K562 (cell line): ENCODE data around the gene ODAD2. TPM values are rescaled to one million over a fixed set of nuclear protein-coding genes. Genes with fewer than 3 reads are reported as not detected.

Experiments
- ATAC-seq: fragments of 200-7000 bp; cut with Tn5 transposase; 3 replicates; pipeline ENCODE4 v1.9.1; 2020; ENCODE audit warnings: moderate library complexity
- BruUV-seq: library from RNA; stranded (reverse); fragments of 400-500 nt; replicated peaks from 2 replicates; lab custom pipeline; 2021; lab: Mats Ljungman, UMichigan
- CTCF ChIA-PET: fragments of 300-600 bp; formaldehyde crosslinking; extraction: SDS; loops from one replicate; lab custom pipeline; 2021; ENCODE audit warnings: low intra/inter-chr PET ratio; lab: Yijun Ruan, JAX
- POLR2A ChIA-PET: fragments of 300-600, 350-650 bp; sonication (Branson Sonifier 250); formaldehyde crosslinking; extraction: SDS; loops from one replicate; lab custom pipeline; 2021; ENCODE audit warnings: antibody characterized with exemption, inconsistent platforms; lab: Yijun Ruan, JAX
- DNase-seq, 4 experiments: peaks; one replicate each; pipeline versions ENCODE4 v3.0.0 to v3.0.0-alpha.2; 2011 to 2018; ENCODE audit warnings: low spot score in 3 of 4, mixed read lengths in 3 of 4; ENCODE audit errors: extremely low read depth in 1 of 4
- FAIRE-seq: peaks from 2 replicates; lab custom pipeline; 2011; peaks lifted over from hg19 to GRCh38; lab: Jason Lieb, UNC
- H2AFZ ChIP-seq: 2 replicates; pipeline ENCODE4 v1.6.0; 2011; ENCODE audit warnings: low read depth, low read length, control low read depth, inconsistent platforms
- H3K27ac ChIP-seq: fragments of 200-600 bp; 3 replicates; pipeline ENCODE4 v1.8.0; 2011; ENCODE audit warnings: low read depth, mild to moderate bottlenecking, control low read depth, inconsistent platforms, low read length, moderate library complexity, mixed read lengths; ENCODE audit errors: extremely low read depth
- H3K27me3 ChIP-seq, 2 experiments: fragments of 300-600 bp in 1 of 2; 2 replicates in 1 of 2; 3 replicates in 1 of 2; pipeline versions ENCODE4 v1.6.0 to v1.8.0; 2011; ENCODE audit warnings: inconsistent platforms in 2 of 2, low read length in 2 of 2, mild to moderate bottlenecking in 1 of 2, mixed read lengths in 1 of 2, moderate library complexity in 1 of 2; ENCODE audit not compliant: control insufficient read depth in 2 of 2, insufficient read depth in 2 of 2
- H3K36me3 ChIP-seq: fragments of 300-600 bp; 3 replicates; pipeline ENCODE4 v1.8.0; 2011; ENCODE audit warnings: mild to moderate bottlenecking, low read length, inconsistent platforms; ENCODE audit not compliant: control insufficient read depth, insufficient read depth
- H3K4me1 ChIP-seq, 2 experiments: fragments of 200-600 bp in 1 of 2; replicated peaks in 1 of 2; 2 replicates in 1 of 2; 3 replicates in 1 of 2; pipeline versions ENCODE4 v1.5.1 to v1.8.0; 2011; ENCODE audit warnings: inconsistent platforms in 2 of 2, low read length in 2 of 2, mild to moderate bottlenecking in 1 of 2, mixed read lengths in 1 of 2, moderate library complexity in 1 of 2; ENCODE audit not compliant: control insufficient read depth in 2 of 2, insufficient read depth in 2 of 2
- H3K4me2 ChIP-seq: 2 replicates; pipeline ENCODE4 v1.6.1; 2011; ENCODE audit warnings: low read length, control low read depth, inconsistent platforms, mixed read lengths; ENCODE audit not compliant: insufficient read depth
- H3K4me3 ChIP-seq: fragments of 200-600 bp; sonication (generic), shearing (Covaris generic); 2 replicates; pipeline ENCODE4 v1.5.1; 2016; ENCODE audit warnings: control low read depth, inconsistent platforms
- H3K79me2 ChIP-seq: fragments of 200-600 bp; 3 replicates; pipeline ENCODE4 v1.8.0; 2011; ENCODE audit warnings: low read length, inconsistent platforms; ENCODE audit not compliant: control insufficient read depth, insufficient read depth
- H3K9ac ChIP-seq, 2 experiments: 2 replicates each; pipeline versions ENCODE4 v1.6.0 to v1.6.1; 2011; ENCODE audit warnings: low read depth in 2 of 2, low read length in 2 of 2, control low read depth in 1 of 2, inconsistent platforms in 1 of 2, mild to moderate bottlenecking in 1 of 2, mixed read lengths in 1 of 2; ENCODE audit not compliant: insufficient read depth in 1 of 2
- H3K9me1 ChIP-seq: one replicate; pipeline ENCODE4 v1.6.0; 2011; ENCODE audit warnings: inconsistent platforms, mild to moderate bottlenecking, low read length, moderate library complexity; ENCODE audit not compliant: control insufficient read depth, insufficient read depth
- H3K9me3 ChIP-seq: replicated peaks from 2 replicates; pipeline ENCODE4 v1.5.1; 2011; ENCODE audit warnings: low read depth, low read length, inconsistent platforms; ENCODE audit not compliant: control insufficient read depth, insufficient read depth
- H4K20me1 ChIP-seq: replicated peaks from 2 replicates; pipeline ENCODE4 v1.6.1; 2011; ENCODE audit warnings: low read length, inconsistent platforms, mixed read lengths; ENCODE audit not compliant: control insufficient read depth, insufficient read depth
- CTCF ChIP-seq, 3 experiments: IDR thresholded peaks in 2 of 3; conservative IDR thresholded peaks in 1 of 3; 2 replicates each; pipeline ENCODE4 v1.5.1; 2011 to 2012; ENCODE audit warnings: low read length in 3 of 3, mild to moderate bottlenecking in 3 of 3, control low read depth in 2 of 3, improper control_type of control experiment in 1 of 3, inconsistent platforms in 1 of 3, low read depth in 1 of 3, mixed read lengths in 1 of 3, moderate library complexity in 1 of 3; ENCODE audit not compliant: insufficient read depth in 2 of 3
- EZH2 ChIP-seq: IDR thresholded peaks from 2 replicates; pipeline ENCODE4 v1.6.1; 2012; ENCODE audit warnings: low read depth, mild to moderate bottlenecking, inconsistent platforms, low read length, borderline replicate concordance
- HDGF ChIP-seq: fragments of 450-650 bp; IDR thresholded peaks from 2 replicates; pipeline ENCODE4 v1.6.1; 2016
- HMG20B ChIP-seq: fragments of 250-450 bp; sonication (Bioruptor Pico); IDR thresholded peaks from 2 replicates; pipeline ENCODE4 v1.5.0; 2021; ENCODE audit warnings: mild to moderate bottlenecking
- LEF1 ChIP-seq: fragments of 450-650 bp; IDR thresholded peaks from 2 replicates; pipeline ENCODE4 v1.6.1; 2016; ENCODE audit warnings: mild to moderate bottlenecking
- MEIS2 ChIP-seq: fragments of 450-650 bp; IDR thresholded peaks from 2 replicates; pipeline ENCODE4 v1.6.1; 2014; ENCODE audit warnings: mild to moderate bottlenecking; ENCODE audit not compliant: partially characterized antibody
- MLLT1 ChIP-seq, 2 experiments: fragments of 450-650 bp; IDR thresholded peaks; 2 replicates each; pipeline ENCODE4 v1.6.1; 2016
- PHB ChIP-seq: fragments of 250-450 bp; sonication (Bioruptor Pico); IDR thresholded peaks from 2 replicates; pipeline ENCODE4 v1.5.0; 2021
- TCF7 ChIP-seq: sonication (generic); IDR thresholded peaks from 2 replicates; pipeline ENCODE4 v1.6.1; 2016; ENCODE audit warnings: antibody characterized with exemption, borderline replicate concordance
- ZFP30 ChIP-seq: fragments of 250-450 bp; sonication (Bioruptor Pico); IDR thresholded peaks from 2 replicates; pipeline ENCODE4 v1.8.0; 2022; ENCODE audit warnings: moderate library complexity, mild to moderate bottlenecking, inconsistent platforms, borderline replicate concordance
- ZFPM2 ChIP-seq: fragments of 250-450 bp; sonication (Bioruptor Pico); IDR thresholded peaks from 2 replicates; pipeline ENCODE4 v1.5.1; 2022; ENCODE audit warnings: mild to moderate bottlenecking
- ZNF644 ChIP-seq: fragments of 200-800 bp; sonication (Bioruptor generic); IDR thresholded peaks from 2 replicates; pipeline ENCODE4 v1.6.1; 2016; ENCODE audit warnings: low read depth, missing genetic modification characterization, missing compliant biosample characterization
- WGBS: fragments of 100-300 bp; shearing (Covaris generic); methylation state at CpG from one replicate; pipeline ENCODE4 v1.1.6; 2016; ENCODE audit warnings: low coverage, mixed read lengths; ENCODE audit not compliant: insufficient coverage; ENCODE audit errors: missing lambda C conversion rate; 5-methylcytosine and 5-hydroxymethylcytosine counted together
- in situ Hi-C: fragments of 300-500 bp; cut with MboI; formaldehyde crosslinking; loops from 4 replicates; pipeline ENCODE4 v1.15.0; 2018; ENCODE audit warnings: inconsistent platforms, mixed read lengths
- intact Hi-C: fragments of 100-400 bp; cut with micrococcal nuclease; formaldehyde crosslinking; loops from 2 replicates; pipeline ENCODE4 v1.14.2; 2022
- polyA plus RNA-seq, 8 experiments: library from polyadenylated mRNA; depleted of rRNA in 4 of 8; stranded (reverse) in 5 of 8; unstranded in 3 of 8; fragments of >200 nt; fragmentation: Nextera tagmentation in 2 of 8; fragmentation: Illumina TruSeq in 1 of 8; extraction: Ambion mirVana in 2 of 8; extraction: Trizol in 1 of 8; gene quantifications; 2 replicates each; pipeline versions ENCODE4 v1.2.1 to v1.2.3, GENCODE V29; 2011 to 2014; ENCODE audit warnings: inconsistent platforms in 1 of 8, missing spikeins in 1 of 8
- total RNA-seq, 7 experiments: library from RNA; depleted of rRNA in 6 of 7; stranded (reverse); fragments of >200 nt in 6 of 7; fragmentation: Illumina TruSeq in 2 of 7; extraction: Trizol in 2 of 7; gene quantifications; 2 replicates each; pipeline versions ENCODE4 v1.2.1 to v1.2.3, GENCODE V29; 2011 to 2021; ENCODE audit warnings: low replicate concordance in 1 of 7
- TF ChIP-seq, protein P1 (sequence below): IDR thresholded peaks from 2 replicates; pipeline ENCODE4 v1.6.1; 2016; ENCODE audit warnings: missing genetic modification characterization, missing compliant biosample characterization

ODAD2 gene
- total and polyA plus RNA-seq, 9 of the 15 experiments (the other 6 are each of a cell fraction or from before 2014, with no cell fraction given) = not detected

- no peaks in the 10 kb centered on the region for H3K27me3 ChIP-seq
- ATAC-seq (no peak), DNase-seq (no peak), FAIRE-seq (no peak)
- H3K4me2 ChIP-seq = no peak overlapping the region
- H3K9me1 ChIP-seq = no peaks in the 10 kb centered on the region
- H2AFZ ChIP-seq = no peak overlapping the region
- H3K4me1 ChIP-seq = no peaks in the 10 kb centered on the region
- no peak overlapping the region for H3K4me3 ChIP-seq
- no peak overlapping the region for H3K9ac ChIP-seq
- CTCF ChIA-PET = no interaction called here
- no peaks in the 10 kb centered on the region for H3K79me2 ChIP-seq
- POLR2A ChIA-PET = no interaction called here
- TF ChIP-seq LEF1 = no peak
- no peaks in the 10 kb centered on the region for H4K20me1 ChIP-seq
- intact Hi-C loops = no loop called here
- H3K9me3 ChIP-seq = no peaks in the 10 kb centered on the region
- in situ Hi-C loops = no loop called here
- WGBS = 0% methylated on average over 1 of the region's 1 CpG
- BruUV-seq = no TSS peak
- H3K27ac ChIP-seq = no peak overlapping the region
- H3K36me3 ChIP-seq = no peaks in the 10 kb centered on the region
Measured at GRCh38 chr10:28043941-28044340, 45.1 kb upstream of the ODAD2 start.

DNA sequence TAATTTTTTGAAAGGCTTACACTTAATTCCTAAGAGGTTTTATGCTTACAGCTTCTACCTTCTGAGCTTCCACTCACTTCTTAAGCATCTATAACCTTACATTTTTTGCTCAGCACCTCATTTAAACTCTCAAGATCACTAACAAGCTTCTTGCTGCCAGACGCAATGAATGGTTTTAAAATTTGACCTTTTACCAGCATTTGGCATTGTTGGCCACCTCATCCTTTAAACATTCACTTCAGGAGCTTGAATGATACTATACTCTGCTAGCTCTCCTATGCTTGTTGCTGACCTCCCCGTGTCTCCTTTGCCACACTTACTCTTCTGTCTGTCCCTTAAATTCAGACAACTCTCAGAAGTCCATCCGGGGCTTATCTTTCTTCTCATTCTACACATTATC is 37.7 kb upstream of the ODAD2 start:
- no peaks in the 10 kb centered on the region for H3K4me1 ChIP-seq
- H3K27me3 ChIP-seq = no peaks in the 10 kb centered on the region
- no TSS peak for BruUV-seq
- ATAC-seq = no peak
- ChIA-PET POLR2A (no interaction called here), CTCF (no interaction called here)
- H3K9me1 ChIP-seq = no peaks in the 10 kb centered on the region
- H2AFZ ChIP-seq = no peak overlapping the region
- H3K36me3 ChIP-seq = no peaks in the 10 kb centered on the region
- WGBS = 0% methylated on average over 3 of the region's 3 CpGs
- no peak overlapping the region for H3K9ac ChIP-seq
- no peak for DNase-seq
- H3K9me3 ChIP-seq = no peaks in the 10 kb centered on the region
- intact Hi-C loops (no loop called here), in situ Hi-C loops (no loop called here)
- FAIRE-seq = no peak
- no peak overlapping the region for H3K27ac ChIP-seq
- no peaks in the 10 kb centered on the region for H3K79me2 ChIP-seq
- H4K20me1 ChIP-seq = no peaks in the 10 kb centered on the region
- H3K4me3 ChIP-seq = no peak overlapping the region
- no peak overlapping the region for H3K4me2 ChIP-seq
- TF ChIP-seq PHB (CRISPR knock-in tag) = no peak
- TF ChIP-seq, protein P1, sequence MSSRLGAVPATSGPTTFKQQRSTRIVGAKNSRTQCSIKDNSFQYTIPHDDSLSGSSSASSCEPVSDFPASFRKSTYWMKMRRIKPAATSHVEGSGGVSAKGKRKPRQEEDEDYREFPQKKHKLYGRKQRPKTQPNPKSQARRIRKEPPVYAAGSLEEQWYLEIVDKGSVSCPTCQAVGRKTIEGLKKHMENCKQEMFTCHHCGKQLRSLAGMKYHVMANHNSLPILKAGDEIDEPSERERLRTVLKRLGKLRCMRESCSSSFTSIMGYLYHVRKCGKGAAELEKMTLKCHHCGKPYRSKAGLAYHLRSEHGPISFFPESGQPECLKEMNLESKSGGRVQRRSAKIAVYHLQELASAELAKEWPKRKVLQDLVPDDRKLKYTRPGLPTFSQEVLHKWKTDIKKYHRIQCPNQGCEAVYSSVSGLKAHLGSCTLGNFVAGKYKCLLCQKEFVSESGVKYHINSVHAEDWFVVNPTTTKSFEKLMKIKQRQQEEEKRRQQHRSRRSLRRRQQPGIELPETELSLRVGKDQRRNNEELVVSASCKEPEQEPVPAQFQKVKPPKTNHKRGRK = no peak
- TF ChIP-seq ZFPM2 (CRISPR knock-in tag) = no peak
- no peak for TF ChIP-seq HDGF
- no peak for TF ChIP-seq ZNF644 (tag)
- TF ChIP-seq MEIS2 = no peak
- TF ChIP-seq HMG20B = no peak
- TF ChIP-seq MLLT1 (IDR thresholded peaks at IDR 0.05) = no peak
- no peak for TF ChIP-seq CTCF (IDR thresholded peaks at IDR 0.05 in 2 of 3, conservative IDR thresholded peaks at IDR 0.05 in 1 of 3; ENCODE audit: insufficient read depth in 2 of 3, low read depth in 1 of 3, low read length in 3 of 3)
- no peak for TF ChIP-seq ZFP30
- TF ChIP-seq TCF7 = no peak
- no peak for TF ChIP-seq EZH2
